HepG2 (cell line): ENCODE data around the gene CCDC9B. TPM values are rescaled to one million over a fixed set of nuclear protein-coding genes. Genes with fewer than 3 reads are reported as not detected.
A peak's percentile ranks its signal among the peaks of the same experiment; 100 is the strongest.

ENCODE experiments used
- EED ChIP-seq: sonication (generic); formaldehyde crosslinking; IDR thresholded peaks from 2 replicates; pipeline ENCODE4 v1.5.0; 2020; ENCODE audit warnings: mild to moderate bottlenecking, missing genetic modification reagents
- RCOR2 ChIP-seq: IDR thresholded peaks from 2 replicates; pipeline ENCODE4 v1.6.1; 2016; ENCODE audit warnings: missing biosample characterization, missing genetic modification reagents
- REPIN1 ChIP-seq: sonication (generic); formaldehyde crosslinking; IDR thresholded peaks from 2 replicates; pipeline ENCODE4 v1.8.0; 2022; ENCODE audit warnings: missing genetic modification reagents, low read depth, mild to moderate bottlenecking, borderline replicate concordance
- SRY ChIP-seq: sonication (generic); formaldehyde crosslinking; IDR thresholded peaks from 2 replicates; pipeline ENCODE4 v1.8.0; 2022; ENCODE audit warnings: mild to moderate bottlenecking, missing genetic modification reagents
- TOPORS ChIP-seq: sonication (generic); formaldehyde crosslinking; IDR thresholded peaks from 2 replicates; pipeline ENCODE4 v1.8.0; 2023; ENCODE audit warnings: mild to moderate bottlenecking, missing genetic modification reagents
- ZFP36L1 ChIP-seq: sonication (generic); formaldehyde crosslinking; IDR thresholded peaks from 2 replicates; pipeline ENCODE4 v1.8.0; 2022; ENCODE audit warnings: mild to moderate bottlenecking, missing genetic modification reagents, moderate library complexity
- ZNF350 ChIP-seq: sonication (generic); formaldehyde crosslinking; IDR thresholded peaks from 2 replicates; pipeline ENCODE4 v1.4.0; 2020; ENCODE audit warnings: mild to moderate bottlenecking, low read depth, missing genetic modification reagents, borderline replicate concordance
- ZSCAN22 ChIP-seq: sonication (generic); formaldehyde crosslinking; IDR thresholded peaks from 2 replicates; pipeline ENCODE4 v1.4.0; 2020; ENCODE audit warnings: mild to moderate bottlenecking, missing genetic modification reagents
- ZSCAN29 ChIP-seq: sonication (generic); formaldehyde crosslinking; conservative IDR thresholded peaks from 2 replicates; pipeline ENCODE4 v1.4.0; 2020; ENCODE audit warnings: mild to moderate bottlenecking, missing genetic modification reagents
- polyA plus RNA-seq, 8 experiments: library from polyadenylated mRNA; depleted of rRNA in 3 of 8; stranded (reverse) in 7 of 8; unstranded in 1 of 8; fragments of >200 nt; fragmentation: Illumina TruSeq in 4 of 8; extraction: Trizol in 4 of 8; gene quantifications; 2 replicates each; pipeline versions ENCODE4 v1.2.1 to v1.2.3, GENCODE V29; 2011 to 2016; ENCODE audit warnings: low read depth in 4 of 8, missing spikeins in 1 of 8, mixed read lengths in 1 of 8; ENCODE audit not compliant: insufficient read depth in 1 of 8
- total RNA-seq, 5 experiments: library from RNA; depleted of rRNA; stranded (reverse); fragments of >200 nt; fragmentation: Illumina TruSeq; extraction: Trizol; gene quantifications; 2 replicates each; pipeline ENCODE4 v1.2.3, GENCODE V29; 2016; ENCODE audit warnings: low read depth in 1 of 5
- TF ChIP-seq, protein P1 (sequence below): sonication (generic); formaldehyde crosslinking; IDR thresholded peaks from 2 replicates; pipeline ENCODE4 v1.5.0; 2020; ENCODE audit warnings: mild to moderate bottlenecking, missing genetic modification reagents, moderate library complexity
- TF ChIP-seq, protein P2 (sequence below): sonication (generic); formaldehyde crosslinking; IDR thresholded peaks from 2 replicates; pipeline ENCODE4 v1.4.0; 2020; ENCODE audit warnings: missing genetic modification reagents, borderline replicate concordance
- TF ChIP-seq, protein P3 (sequence below): sonication (generic); formaldehyde crosslinking; IDR thresholded peaks from 2 replicates; pipeline ENCODE4 v1.5.0; 2020; ENCODE audit warnings: mild to moderate bottlenecking, missing genetic modification reagents, borderline replicate concordance
- TF ChIP-seq, protein P4 (sequence below): sonication (generic); formaldehyde crosslinking; IDR thresholded peaks from 2 replicates; pipeline ENCODE4 v1.5.1; 2020; ENCODE audit warnings: missing genetic modification reagents, mild to moderate bottlenecking, borderline replicate concordance
- TF ChIP-seq, protein P5 (sequence below): sonication (generic); formaldehyde crosslinking; IDR thresholded peaks from 2 replicates; pipeline ENCODE4 v1.4.0; 2020; ENCODE audit warnings: missing genetic modification reagents

The CCDC9B gene
- total and polyA plus RNA-seq, 2 of the 13 experiments (the other 11 are each of a cell fraction or from before 2014, with no cell fraction given) = 0.98 to 1.6 TPM

DNA sequence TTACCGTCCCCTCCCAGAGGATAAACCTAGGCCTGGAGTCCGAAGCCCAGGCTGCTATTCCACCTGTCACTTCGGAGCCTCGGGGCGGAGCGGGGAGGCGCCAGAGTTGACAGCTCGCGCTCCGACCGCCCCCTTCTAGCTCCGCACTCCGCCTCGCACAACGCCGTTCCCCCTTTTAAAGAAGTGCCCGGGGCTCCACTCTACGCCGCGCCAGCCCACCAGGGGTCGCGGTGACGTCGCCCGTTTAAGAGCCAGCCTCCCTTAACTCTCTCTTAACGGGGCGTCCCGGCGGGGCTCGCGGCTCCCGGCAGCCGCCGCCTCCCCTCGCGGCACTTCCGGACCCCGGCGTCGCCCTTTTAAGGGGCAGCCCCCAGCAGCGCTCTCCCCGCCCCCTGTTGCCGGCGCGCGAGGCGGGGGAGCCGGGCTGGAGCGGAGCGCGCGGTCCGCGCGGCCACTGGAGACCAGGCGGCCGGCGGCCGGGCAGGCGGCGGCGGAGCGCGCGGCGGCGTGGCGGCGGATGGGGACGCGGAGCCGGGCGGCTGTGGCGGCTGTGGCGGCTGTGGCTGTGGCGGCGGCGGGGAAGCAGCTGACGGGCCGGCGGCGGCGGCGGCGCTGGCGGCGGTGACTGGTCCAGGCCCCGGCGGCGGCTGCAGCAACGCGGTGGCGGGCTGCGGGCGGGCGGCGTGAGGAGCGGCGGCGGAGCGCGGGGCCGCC lies 17.3 kb downstream of the CCDC9B start, which contains the start of gene INAFM2 (continued):
- TF ChIP-seq, protein P1, sequence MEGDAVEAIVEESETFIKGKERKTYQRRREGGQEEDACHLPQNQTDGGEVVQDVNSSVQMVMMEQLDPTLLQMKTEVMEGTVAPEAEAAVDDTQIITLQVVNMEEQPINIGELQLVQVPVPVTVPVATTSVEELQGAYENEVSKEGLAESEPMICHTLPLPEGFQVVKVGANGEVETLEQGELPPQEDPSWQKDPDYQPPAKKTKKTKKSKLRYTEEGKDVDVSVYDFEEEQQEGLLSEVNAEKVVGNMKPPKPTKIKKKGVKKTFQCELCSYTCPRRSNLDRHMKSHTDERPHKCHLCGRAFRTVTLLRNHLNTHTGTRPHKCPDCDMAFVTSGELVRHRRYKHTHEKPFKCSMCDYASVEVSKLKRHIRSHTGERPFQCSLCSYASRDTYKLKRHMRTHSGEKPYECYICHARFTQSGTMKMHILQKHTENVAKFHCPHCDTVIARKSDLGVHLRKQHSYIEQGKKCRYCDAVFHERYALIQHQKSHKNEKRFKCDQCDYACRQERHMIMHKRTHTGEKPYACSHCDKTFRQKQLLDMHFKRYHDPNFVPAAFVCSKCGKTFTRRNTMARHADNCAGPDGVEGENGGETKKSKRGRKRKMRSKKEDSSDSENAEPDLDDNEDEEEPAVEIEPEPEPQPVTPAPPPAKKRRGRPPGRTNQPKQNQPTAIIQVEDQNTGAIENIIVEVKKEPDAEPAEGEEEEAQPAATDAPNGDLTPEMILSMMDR (CRISPR knock-in tag) = peak; percentile 72
- no peak for TF ChIP-seq RCOR2 (CRISPR knock-in tag)
- 0 out of 2 replicates have a peak, but pooled peaks have one; percentile 50 for TF ChIP-seq ZFP36L1 (CRISPR knock-in tag)
- 0 out of 2 replicates have a peak, but pooled peaks have one; percentile 28 for TF ChIP-seq REPIN1 (CRISPR knock-in tag)
- TF ChIP-seq, protein P2, sequence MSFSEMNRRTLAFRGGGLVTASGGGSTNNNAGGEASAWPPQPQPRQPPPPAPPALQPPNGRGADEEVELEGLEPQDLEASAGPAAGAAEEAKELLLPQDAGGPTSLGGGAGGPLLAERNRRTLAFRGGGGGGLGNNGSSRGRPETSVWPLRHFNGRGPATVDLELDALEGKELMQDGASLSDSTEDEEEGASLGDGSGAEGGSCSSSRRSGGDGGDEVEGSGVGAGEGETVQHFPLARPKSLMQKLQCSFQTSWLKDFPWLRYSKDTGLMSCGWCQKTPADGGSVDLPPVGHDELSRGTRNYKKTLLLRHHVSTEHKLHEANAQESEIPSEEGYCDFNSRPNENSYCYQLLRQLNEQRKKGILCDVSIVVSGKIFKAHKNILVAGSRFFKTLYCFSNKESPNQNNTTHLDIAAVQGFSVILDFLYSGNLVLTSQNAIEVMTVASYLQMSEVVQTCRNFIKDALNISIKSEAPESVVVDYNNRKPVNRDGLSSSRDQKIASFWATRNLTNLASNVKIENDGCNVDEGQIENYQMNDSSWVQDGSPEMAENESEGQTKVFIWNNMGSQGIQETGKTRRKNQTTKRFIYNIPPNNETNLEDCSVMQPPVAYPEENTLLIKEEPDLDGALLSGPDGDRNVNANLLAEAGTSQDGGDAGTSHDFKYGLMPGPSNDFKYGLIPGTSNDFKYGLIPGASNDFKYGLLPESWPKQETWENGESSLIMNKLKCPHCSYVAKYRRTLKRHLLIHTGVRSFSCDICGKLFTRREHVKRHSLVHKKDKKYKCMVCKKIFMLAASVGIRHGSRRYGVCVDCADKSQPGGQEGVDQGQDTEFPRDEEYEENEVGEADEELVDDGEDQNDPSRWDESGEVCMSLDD = no peak
- no peak for TF ChIP-seq EED (CRISPR knock-in tag)
- 0 out of 2 replicates have a peak, but pooled peaks have one; percentile 24 for TF ChIP-seq ZNF350
- TF ChIP-seq TOPORS (CRISPR knock-in tag) = no peak
- TF ChIP-seq, protein P3, sequence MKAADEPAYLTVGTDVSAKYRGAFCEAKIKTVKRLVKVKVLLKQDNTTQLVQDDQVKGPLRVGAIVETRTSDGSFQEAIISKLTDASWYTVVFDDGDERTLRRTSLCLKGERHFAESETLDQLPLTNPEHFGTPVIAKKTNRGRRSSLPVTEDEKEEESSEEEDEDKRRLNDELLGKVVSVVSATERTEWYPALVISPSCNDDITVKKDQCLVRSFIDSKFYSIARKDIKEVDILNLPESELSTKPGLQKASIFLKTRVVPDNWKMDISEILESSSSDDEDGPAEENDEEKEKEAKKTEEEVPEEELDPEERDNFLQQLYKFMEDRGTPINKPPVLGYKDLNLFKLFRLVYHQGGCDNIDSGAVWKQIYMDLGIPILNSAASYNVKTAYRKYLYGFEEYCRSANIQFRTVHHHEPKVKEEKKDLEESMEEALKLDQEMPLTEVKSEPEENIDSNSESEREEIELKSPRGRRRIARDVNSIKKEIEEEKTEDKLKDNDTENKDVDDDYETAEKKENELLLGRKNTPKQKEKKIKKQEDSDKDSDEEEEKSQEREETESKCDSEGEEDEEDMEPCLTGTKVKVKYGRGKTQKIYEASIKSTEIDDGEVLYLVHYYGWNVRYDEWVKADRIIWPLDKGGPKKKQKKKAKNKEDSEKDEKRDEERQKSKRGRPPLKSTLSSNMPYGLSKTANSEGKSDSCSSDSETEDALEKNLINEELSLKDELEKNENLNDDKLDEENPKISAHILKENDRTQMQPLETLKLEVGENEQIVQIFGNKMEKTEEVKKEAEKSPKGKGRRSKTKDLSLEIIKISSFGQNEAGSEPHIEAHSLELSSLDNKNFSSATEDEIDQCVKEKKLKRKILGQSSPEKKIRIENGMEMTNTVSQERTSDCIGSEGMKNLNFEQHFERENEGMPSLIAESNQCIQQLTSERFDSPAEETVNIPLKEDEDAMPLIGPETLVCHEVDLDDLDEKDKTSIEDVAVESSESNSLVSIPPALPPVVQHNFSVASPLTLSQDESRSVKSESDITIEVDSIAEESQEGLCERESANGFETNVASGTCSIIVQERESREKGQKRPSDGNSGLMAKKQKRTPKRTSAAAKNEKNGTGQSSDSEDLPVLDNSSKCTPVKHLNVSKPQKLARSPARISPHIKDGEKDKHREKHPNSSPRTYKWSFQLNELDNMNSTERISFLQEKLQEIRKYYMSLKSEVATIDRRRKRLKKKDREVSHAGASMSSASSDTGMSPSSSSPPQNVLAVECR (CRISPR knock-in tag) = peak; percentile 88
- TF ChIP-seq, protein P4, sequence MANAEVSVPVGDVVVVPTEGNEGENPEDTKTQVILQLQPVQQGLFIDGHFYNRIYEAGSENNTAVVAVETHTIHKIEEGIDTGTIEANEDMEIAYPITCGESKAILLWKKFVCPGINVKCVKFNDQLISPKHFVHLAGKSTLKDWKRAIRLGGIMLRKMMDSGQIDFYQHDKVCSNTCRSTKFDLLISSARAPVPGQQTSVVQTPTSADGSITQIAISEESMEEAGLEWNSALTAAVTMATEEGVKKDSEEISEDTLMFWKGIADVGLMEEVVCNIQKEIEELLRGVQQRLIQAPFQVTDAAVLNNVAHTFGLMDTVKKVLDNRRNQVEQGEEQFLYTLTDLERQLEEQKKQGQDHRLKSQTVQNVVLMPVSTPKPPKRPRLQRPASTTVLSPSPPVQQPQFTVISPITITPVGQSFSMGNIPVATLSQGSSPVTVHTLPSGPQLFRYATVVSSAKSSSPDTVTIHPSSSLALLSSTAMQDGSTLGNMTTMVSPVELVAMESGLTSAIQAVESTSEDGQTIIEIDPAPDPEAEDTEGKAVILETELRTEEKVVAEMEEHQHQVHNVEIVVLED (CRISPR knock-in tag) = peak; percentile 57; the same call in 1 of the 2 replicates
- TF ChIP-seq SRY (CRISPR knock-in tag) = peak; percentile 6; the same call in 1 of the 2 replicates
- TF ChIP-seq ZSCAN29 (CRISPR knock-in tag) = no peak
- TF ChIP-seq ZSCAN22 (CRISPR knock-in tag) = peak; percentile 57; the same call in 1 of the 2 replicates
- TF ChIP-seq, protein P5, sequence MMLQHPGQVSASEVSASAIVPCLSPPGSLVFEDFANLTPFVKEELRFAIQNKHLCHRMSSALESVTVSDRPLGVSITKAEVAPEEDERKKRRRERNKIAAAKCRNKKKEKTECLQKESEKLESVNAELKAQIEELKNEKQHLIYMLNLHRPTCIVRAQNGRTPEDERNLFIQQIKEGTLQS = no peak
